SK-N-SH (cell line): ENCODE measurements around the gene CNTN4.

Experiments used
- CTCF ChIP-seq: fragments of 200-600 bp; sonication (generic); IDR thresholded peaks from 2 replicates; pipeline ENCODE4 v1.6.1; 2017; ENCODE audit warnings: antibody characterized with exemption, mild to moderate bottlenecking, moderate library complexity
- EP300 ChIP-seq, 2 experiments: IDR thresholded peaks; 2 replicates each; pipeline versions ENCODE4 v1.4.0 to v1.6.1; 2012; ENCODE audit warnings: borderline replicate concordance in 1 of 2, low read depth in 1 of 2, low read length in 1 of 2
- MEF2A ChIP-seq: IDR thresholded peaks from 2 replicates; pipeline ENCODE4 v1.4.0; 2012; ENCODE audit warnings: low read depth, borderline replicate concordance
- POLR2AphosphoS5 ChIP-seq: IDR thresholded peaks from 2 replicates; pipeline ENCODE4 v1.6.1; 2012; ENCODE audit warnings: low read depth, low read length
- REST ChIP-seq: IDR thresholded peaks from 2 replicates; pipeline ENCODE4 v1.6.1; 2012; ENCODE audit warnings: mild to moderate bottlenecking, low read depth, low read length, moderate library complexity
- TAF1 ChIP-seq: IDR thresholded peaks from 2 replicates; pipeline ENCODE4 v1.6.1; 2012; ENCODE audit warnings: low read depth, mild to moderate bottlenecking, low read length, moderate library complexity, borderline replicate concordance

- no peak for TF ChIP-seq REST
- no peak for TF ChIP-seq CTCF
- no peak for TF ChIP-seq MEF2A
- no peak for TF ChIP-seq POLR2AphosphoS5
- no peak for TF ChIP-seq TAF1
- no peak for TF ChIP-seq EP300 (IDR thresholded peaks at IDR 0.05; ENCODE audit: borderline replicate concordance in 1 of 2, low read depth in 1 of 2, low read length in 1 of 2)
Observed at GRCh38 chr3:2343031-2343682, 244.5 kb downstream of the CNTN4 start.
